HepG2 (cell line): ENCODE data around the gene CSNK1D. TPM values are rescaled to one million over a fixed set of nuclear protein-coding genes. Genes with fewer than 3 reads are reported as not detected.
A peak's percentile ranks its signal among the peaks of the same experiment; 100 is the strongest.

Source experiments
- ARID5B ChIP-seq: IDR thresholded peaks from 2 replicates; pipeline ENCODE4 v1.4.0; 2020; ENCODE audit warnings: mild to moderate bottlenecking, missing genetic modification reagents
- HOXD1 ChIP-seq: sonication (generic); formaldehyde crosslinking; IDR thresholded peaks from 2 replicates; pipeline ENCODE4 v1.5.0; 2020; ENCODE audit warnings: missing genetic modification reagents
- KDM2A ChIP-seq: sonication (generic); formaldehyde crosslinking; IDR thresholded peaks from 2 replicates; pipeline ENCODE4 v1.4.0; 2020; ENCODE audit warnings: low read depth, missing genetic modification reagents, borderline replicate concordance
- MAZ ChIP-seq, 2 experiments: sonication (generic) in 1 of 2; formaldehyde crosslinking in 1 of 2; IDR thresholded peaks; 2 replicates each; pipeline versions ENCODE4 v1.5.0 to v1.6.1; 2012 to 2020; ENCODE audit warnings: low read depth in 2 of 2, mild to moderate bottlenecking in 2 of 2, borderline replicate concordance in 1 of 2, improper control_type of control experiment in 1 of 2, low read length in 1 of 2, missing genetic modification reagents in 1 of 2, moderate library complexity in 1 of 2
- MIER2 ChIP-seq: IDR thresholded peaks from 2 replicates; pipeline ENCODE4 v1.6.1; 2016; ENCODE audit warnings: missing biosample characterization, missing genetic modification reagents
- NCOA5 ChIP-seq: sonication (generic); formaldehyde crosslinking; IDR thresholded peaks from 2 replicates; pipeline ENCODE4 v1.4.0; 2020; ENCODE audit warnings: missing genetic modification reagents
- PHF20 ChIP-seq: sonication (generic); formaldehyde crosslinking; IDR thresholded peaks from 2 replicates; pipeline ENCODE4 v1.5.0; 2020; ENCODE audit warnings: mild to moderate bottlenecking, missing genetic modification reagents
- PHF5A ChIP-seq: IDR thresholded peaks from one replicate; pipeline ENCODE4 v1.6.1; 2018; ENCODE audit warnings: low read depth, missing genetic modification reagents; ENCODE audit not compliant: unreplicated experiment
- SP5 ChIP-seq: IDR thresholded peaks from 2 replicates; pipeline ENCODE4 v1.6.1; 2016; ENCODE audit warnings: low read depth, borderline replicate concordance
- TAF1 ChIP-seq: sonication (generic); formaldehyde crosslinking; IDR thresholded peaks from 2 replicates; pipeline ENCODE4 v1.4.0; 2020; ENCODE audit warnings: missing genetic modification reagents
- TFDP1 ChIP-seq: IDR thresholded peaks from 2 replicates; pipeline ENCODE4 v1.6.1; 2016; ENCODE audit warnings: missing compliant biosample characterization, missing genetic modification reagents, borderline replicate concordance
- XRCC5 ChIP-seq: fragments of 200-400 bp; formaldehyde crosslinking; optimal IDR thresholded peaks from 2 replicates; pipeline ENCODE3; 2017; ENCODE audit warnings: mild to moderate bottlenecking, low read length
- ZBTB3 ChIP-seq: sonication (generic); formaldehyde crosslinking; IDR thresholded peaks from 2 replicates; pipeline ENCODE4 v1.4.0; 2020; ENCODE audit warnings: low read depth, mild to moderate bottlenecking, moderate library complexity, missing genetic modification reagents, borderline replicate concordance
- ZFP1 ChIP-seq: IDR thresholded peaks from 2 replicates; pipeline ENCODE4 v1.6.1; 2016
- ZHX1 ChIP-seq: sonication (generic); formaldehyde crosslinking; IDR thresholded peaks from 2 replicates; pipeline ENCODE4 v1.8.1; 2022; ENCODE audit warnings: low read depth, mild to moderate bottlenecking, missing genetic modification reagents
- ZNF326 ChIP-seq: sonication (generic); formaldehyde crosslinking; IDR thresholded peaks from 2 replicates; pipeline ENCODE4 v1.4.0; 2020; ENCODE audit warnings: missing genetic modification reagents, borderline replicate concordance
- ZNF629 ChIP-seq: sonication (generic); formaldehyde crosslinking; conservative IDR thresholded peaks from 2 replicates; pipeline ENCODE4 v1.5.0; 2020; ENCODE audit warnings: missing genetic modification reagents
- ZNF670 ChIP-seq: sonication (generic); formaldehyde crosslinking; IDR thresholded peaks from 2 replicates; pipeline ENCODE4 v1.8.0; 2022; ENCODE audit warnings: mild to moderate bottlenecking, missing genetic modification reagents, borderline replicate concordance
- ZNF7 ChIP-seq: IDR thresholded peaks from 2 replicates; pipeline ENCODE4 v1.6.1; 2016; ENCODE audit warnings: missing biosample characterization, missing genetic modification reagents
- ZNF709 ChIP-seq: sonication (generic); formaldehyde crosslinking; IDR thresholded peaks from 2 replicates; pipeline ENCODE4 v1.5.0; 2020; ENCODE audit warnings: mild to moderate bottlenecking, missing genetic modification reagents
- ZNF746 ChIP-seq: sonication (generic); formaldehyde crosslinking; IDR thresholded peaks from 2 replicates; pipeline ENCODE4 v1.8.0; 2022; ENCODE audit warnings: mild to moderate bottlenecking, missing genetic modification reagents
- polyA plus RNA-seq, 8 experiments: library from polyadenylated mRNA; depleted of rRNA in 3 of 8; stranded (reverse) in 7 of 8; unstranded in 1 of 8; fragments of >200 nt; fragmentation: Illumina TruSeq in 4 of 8; extraction: Trizol in 4 of 8; gene quantifications; 2 replicates each; pipeline versions ENCODE4 v1.2.1 to v1.2.3, GENCODE V29; 2011 to 2016; ENCODE audit warnings: low read depth in 4 of 8, missing spikeins in 1 of 8, mixed read lengths in 1 of 8; ENCODE audit not compliant: insufficient read depth in 1 of 8
- total RNA-seq, 5 experiments: library from RNA; depleted of rRNA; stranded (reverse); fragments of >200 nt; fragmentation: Illumina TruSeq; extraction: Trizol; gene quantifications; 2 replicates each; pipeline ENCODE4 v1.2.3, GENCODE V29; 2016; ENCODE audit warnings: low read depth in 1 of 5

The CSNK1D gene
- total and polyA plus RNA-seq, 2 of the 13 experiments (the other 11 are each of a cell fraction or from before 2014, with no cell fraction given) = 31.5 to 128 TPM

GRCh38 chr17:82236142-82236971 is 37.1 kb downstream of the CSNK1D start (continued):
- TF ChIP-seq ARID5B (CRISPR knock-in tag) = peak; percentile 81
- peak; percentile 35; the same call in 1 of the 2 replicates for TF ChIP-seq ZHX1
- peak; percentile 89 for TF ChIP-seq ZNF746
- TF ChIP-seq ZFP1 = 0 out of 2 replicates have a peak, but pooled peaks have one; percentile 39
- TF ChIP-seq SP5 (CRISPR knock-in tag) = peak; percentile 65; the same call in 1 of the 2 replicates
- peak; percentile 97; the same call in 1 of the 2 replicates for TF ChIP-seq ZNF670
- TF ChIP-seq XRCC5 = peak; percentile 94
- TF ChIP-seq NCOA5 (CRISPR knock-in tag) = 0 out of 2 replicates have a peak, but pooled peaks have one; percentile 88
- peak; percentile 98 for TF ChIP-seq TFDP1
- peak; percentile 69; the same call in 1 of the 2 replicates for TF ChIP-seq PHF20 (CRISPR knock-in tag)
- TF ChIP-seq TAF1 (CRISPR knock-in tag) = peak; percentile 50; the same call in 1 of the 2 replicates
- peak; percentile 81 for TF ChIP-seq HOXD1
- peak; percentile 80 for TF ChIP-seq KDM2A (CRISPR knock-in tag)
- 0 out of 2 replicates have a peak, but pooled peaks have one; percentile 84 for TF ChIP-seq ZBTB3 (CRISPR knock-in tag)
- no peak for TF ChIP-seq PHF5A (CRISPR knock-in tag)
- TF ChIP-seq ZNF326 (CRISPR knock-in tag) = peak; percentile 20
- TF ChIP-seq MIER2 (CRISPR knock-in tag) = peak; percentile 62; the same call in 1 of the 2 replicates
- TF ChIP-seq ZNF7 (CRISPR knock-in tag) = peak; percentile 26; the same call in 1 of the 2 replicates
- peak; percentile 68; the same call in 1 of the 2 replicates for TF ChIP-seq MAZ (IDR thresholded peaks at IDR 0.05; ENCODE audit: borderline replicate concordance, low read depth, low read length)
- TF ChIP-seq MAZ (CRISPR knock-in tag; IDR thresholded peaks at IDR 0.05; ENCODE audit: low read depth) = peak; percentile 87
- peak; percentile 71 for TF ChIP-seq ZNF629 (CRISPR knock-in tag)
- peak; percentile 97 for TF ChIP-seq ZNF709 (CRISPR knock-in tag)
